ENCODE results near the gene AGPAT2.

- TF ChIP-seq CREB1 (CRISPR knock-in tag; IDR thresholded peaks at IDR 0.05) (no peak), CTCF (IDR thresholded peaks at IDR 0.05) (no peak), ATF6 (CRISPR knock-in tag; IDR thresholded peaks at IDR 0.05) (no peak), TCF7 (CRISPR knock-in tag; IDR thresholded peaks at IDR 0.05; ENCODE audit: low read depth) (no peak), KAT7 (CRISPR knock-in tag; IDR thresholded peaks at IDR 0.05; ENCODE audit: borderline replicate concordance) (no peak), USF2 (CRISPR knock-in tag; IDR thresholded peaks at IDR 0.05) (no peak)
Observed at GRCh38 chr9:136655536-136656182, 31.6 kb downstream of the AGPAT2 start.

Measured in WTC11 (cell line).